ENCODE results near the gene CEMIP.

Gene CEMIP

DNA sequence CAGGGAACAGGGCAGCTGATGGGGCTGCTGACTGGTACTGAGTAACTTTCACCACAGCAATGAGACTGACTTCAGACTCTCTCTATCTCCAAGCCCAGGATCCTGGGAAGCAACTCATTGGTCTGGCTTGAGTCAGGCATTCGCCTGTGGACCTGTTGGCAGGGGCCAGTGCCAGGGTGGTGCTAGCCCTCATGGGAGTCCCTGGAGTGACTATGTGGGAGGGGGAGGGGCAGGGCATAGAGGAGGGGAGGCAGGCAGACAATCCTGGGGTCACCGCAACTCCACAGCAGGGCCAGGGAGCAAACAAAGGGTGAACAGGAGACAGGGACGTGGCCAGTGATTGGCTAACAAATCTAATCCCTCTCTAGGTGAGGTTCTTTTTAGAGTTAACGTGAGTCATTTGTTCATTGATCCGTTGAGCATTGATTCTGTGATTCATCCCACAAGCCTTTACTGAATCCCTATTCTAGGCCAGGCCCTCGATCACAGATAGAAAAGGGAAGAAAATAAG, 71.8 kb downstream of the CEMIP start:
- H3K4me3 ChIP-seq (replicated peaks; ENCODE audit: low read depth, low read length), result no peak overlapping the region
- no peak for DNase-seq (ENCODE audit: extremely low read depth, low read depth)
- TF ChIP-seq, protein P1, sequence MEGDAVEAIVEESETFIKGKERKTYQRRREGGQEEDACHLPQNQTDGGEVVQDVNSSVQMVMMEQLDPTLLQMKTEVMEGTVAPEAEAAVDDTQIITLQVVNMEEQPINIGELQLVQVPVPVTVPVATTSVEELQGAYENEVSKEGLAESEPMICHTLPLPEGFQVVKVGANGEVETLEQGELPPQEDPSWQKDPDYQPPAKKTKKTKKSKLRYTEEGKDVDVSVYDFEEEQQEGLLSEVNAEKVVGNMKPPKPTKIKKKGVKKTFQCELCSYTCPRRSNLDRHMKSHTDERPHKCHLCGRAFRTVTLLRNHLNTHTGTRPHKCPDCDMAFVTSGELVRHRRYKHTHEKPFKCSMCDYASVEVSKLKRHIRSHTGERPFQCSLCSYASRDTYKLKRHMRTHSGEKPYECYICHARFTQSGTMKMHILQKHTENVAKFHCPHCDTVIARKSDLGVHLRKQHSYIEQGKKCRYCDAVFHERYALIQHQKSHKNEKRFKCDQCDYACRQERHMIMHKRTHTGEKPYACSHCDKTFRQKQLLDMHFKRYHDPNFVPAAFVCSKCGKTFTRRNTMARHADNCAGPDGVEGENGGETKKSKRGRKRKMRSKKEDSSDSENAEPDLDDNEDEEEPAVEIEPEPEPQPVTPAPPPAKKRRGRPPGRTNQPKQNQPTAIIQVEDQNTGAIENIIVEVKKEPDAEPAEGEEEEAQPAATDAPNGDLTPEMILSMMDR (IDR thresholded peaks at IDR 0.05; ENCODE audit: low read depth, low read length, missing control alignments), result no peak

DNA sequence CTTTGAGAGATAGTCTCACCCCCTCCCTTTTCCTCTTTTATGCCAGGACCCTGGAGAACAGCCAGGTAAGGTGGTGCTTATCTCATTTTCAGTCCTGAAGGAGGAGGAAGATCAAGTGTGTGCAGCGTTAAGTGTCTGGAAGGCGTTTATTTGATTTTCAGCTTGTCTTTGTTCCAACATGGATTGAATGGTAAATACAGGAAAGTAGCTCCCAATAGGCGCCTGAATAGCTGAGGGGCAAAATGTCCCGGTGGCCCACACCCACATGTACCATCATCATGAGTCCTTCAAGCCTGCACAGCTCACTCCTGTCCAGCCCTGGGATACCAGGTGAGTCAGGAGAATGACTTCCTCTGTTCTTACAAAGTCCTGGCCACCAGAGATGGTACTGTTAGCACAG, 73.5 kb downstream of the CEMIP start:
- no peak overlapping the region for H3K4me3 ChIP-seq (replicated peaks; ENCODE audit: low read depth, low read length)
- no peak for DNase-seq (ENCODE audit: extremely low read depth, low read depth)
- TF ChIP-seq, protein P1 (IDR thresholded peaks at IDR 0.05; ENCODE audit: low read depth, low read length, missing control alignments), result no peak

DNA sequence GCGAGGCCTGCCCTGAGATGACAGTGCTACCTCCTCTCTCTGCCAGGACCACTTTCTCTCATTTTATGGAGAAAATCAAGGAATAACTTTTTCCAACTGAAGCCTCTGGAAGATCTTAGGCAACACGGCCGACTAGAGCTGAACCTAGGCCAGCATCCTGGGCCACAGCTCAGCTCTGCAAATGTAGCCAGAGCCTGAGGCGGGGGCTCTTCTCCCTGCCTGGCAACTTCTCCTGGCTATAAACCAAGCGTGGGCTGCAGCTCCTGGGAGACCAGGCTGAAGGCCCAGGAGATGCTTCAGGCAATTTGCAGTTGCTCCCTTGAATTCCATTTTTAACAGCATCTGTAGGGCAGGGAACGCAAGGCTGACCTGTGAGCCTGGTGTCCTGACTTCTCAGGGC, 74.9 kb downstream of the CEMIP start:
- H3K4me3 ChIP-seq (replicated peaks; ENCODE audit: low read depth, low read length), result no peak overlapping the region
- TF ChIP-seq, protein P1 (IDR thresholded peaks at IDR 0.05; ENCODE audit: low read depth, low read length, missing control alignments), result no peak
- DNase-seq (ENCODE audit: extremely low read depth, low read depth), result no peak

DNA sequence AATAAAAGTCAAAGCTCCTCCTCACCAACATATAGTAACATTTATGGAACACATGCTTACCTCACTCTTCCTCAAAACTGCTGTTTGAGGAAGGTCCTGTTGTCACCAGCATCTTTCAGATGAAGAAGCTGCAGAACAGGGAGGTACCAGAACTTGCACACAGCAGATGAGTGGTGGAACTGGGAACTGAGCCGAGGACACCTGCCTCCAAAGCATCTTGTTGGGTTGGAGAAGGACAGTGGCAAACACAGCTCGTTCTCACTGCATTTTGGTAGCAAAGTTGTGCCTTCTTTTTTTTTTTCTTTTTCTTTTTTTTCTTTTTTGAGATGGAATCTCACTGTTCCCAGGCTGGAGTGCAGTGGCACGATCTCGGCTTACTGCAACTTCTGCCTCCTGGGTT, 76.0 kb downstream of the CEMIP start:
- no peak for DNase-seq (ENCODE audit: extremely low read depth, low read depth)
- TF ChIP-seq, protein P1 (IDR thresholded peaks at IDR 0.05; ENCODE audit: low read depth, low read length, missing control alignments), result no peak
- H3K4me3 ChIP-seq (replicated peaks; ENCODE audit: low read depth, low read length), result no peak overlapping the region

DNA sequence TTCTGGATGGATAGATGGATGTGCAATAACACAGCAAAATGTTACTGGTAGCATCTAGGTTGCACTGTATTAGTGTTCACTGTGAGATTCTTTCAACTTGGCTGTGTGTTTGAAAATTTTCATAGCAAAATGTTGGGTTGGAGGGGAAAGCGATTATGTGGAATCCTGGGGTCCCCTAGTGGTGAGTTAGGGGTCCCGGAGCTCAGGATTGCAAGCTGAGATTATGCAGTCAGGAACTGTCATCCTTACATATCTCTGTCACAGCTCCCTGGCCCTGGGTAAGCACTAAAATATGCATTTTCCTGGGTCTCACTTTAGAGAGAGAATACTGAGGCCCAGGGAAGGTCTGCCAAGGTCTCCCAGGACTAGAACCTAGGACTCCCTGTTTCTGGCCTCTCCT, 77.2 kb downstream of the CEMIP start:
- TF ChIP-seq, protein P1 (IDR thresholded peaks at IDR 0.05; ENCODE audit: low read depth, low read length, missing control alignments), result peak; percentile 54
- no peak overlapping the region for H3K4me3 ChIP-seq (replicated peaks; ENCODE audit: low read depth, low read length)
- no peak for DNase-seq (ENCODE audit: extremely low read depth, low read depth)

DNA sequence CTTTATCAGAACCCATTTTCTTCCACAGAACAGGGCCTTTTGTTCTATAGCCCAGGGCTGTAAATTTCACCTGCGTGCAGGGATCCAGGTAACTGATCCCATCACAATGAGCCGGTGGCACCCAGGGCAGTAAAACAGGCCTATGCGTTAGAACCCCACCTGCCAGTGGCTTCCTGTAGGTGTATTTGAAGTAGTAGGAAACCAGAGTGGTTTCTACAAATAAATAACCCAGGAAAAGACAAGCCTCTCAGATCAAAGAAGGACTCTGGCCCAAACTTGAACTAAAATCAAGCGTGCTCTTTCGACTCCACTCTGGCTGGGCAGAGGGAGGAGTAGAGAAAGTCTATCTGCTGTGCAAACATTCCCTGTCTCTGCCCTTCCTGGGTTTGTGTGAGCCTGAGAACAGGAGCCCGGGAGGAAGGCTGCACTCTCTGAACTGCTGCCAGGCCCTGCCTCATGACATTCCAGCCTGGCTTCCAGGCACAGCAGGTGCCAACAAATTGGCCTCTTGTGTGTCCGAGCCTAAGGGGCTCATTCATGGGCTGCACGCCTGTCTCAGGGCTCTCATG, 77.7 kb downstream of the CEMIP start:
- no peak for DNase-seq (ENCODE audit: extremely low read depth, low read depth)
- H3K4me3 ChIP-seq (replicated peaks; ENCODE audit: low read depth, low read length), result no peak overlapping the region
- TF ChIP-seq, protein P1 (IDR thresholded peaks at IDR 0.05; ENCODE audit: low read depth, low read length, missing control alignments), result no peak

DNA sequence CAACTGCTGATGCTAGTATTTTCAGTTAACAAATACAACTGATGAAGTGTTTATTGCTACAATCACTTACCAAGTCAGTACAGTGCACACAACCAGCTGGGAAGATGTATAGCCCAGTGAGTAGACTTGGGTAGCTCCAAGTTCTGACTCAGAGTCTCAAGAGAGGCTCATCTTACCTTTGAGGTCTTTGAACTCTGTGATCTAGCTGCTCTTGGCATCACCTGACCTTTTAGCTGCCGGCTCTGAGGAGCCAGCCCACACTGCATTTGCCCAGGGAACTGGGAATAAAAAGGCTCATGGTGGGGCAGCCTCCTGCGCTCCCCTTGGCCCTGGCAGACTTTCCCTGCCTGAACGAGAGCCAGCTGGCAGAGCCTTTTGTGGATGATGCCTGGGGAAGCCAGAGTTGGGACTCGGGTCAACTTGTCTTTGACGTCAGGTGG, 82.6 kb downstream of the CEMIP start:
- TF ChIP-seq, protein P1 (IDR thresholded peaks at IDR 0.05; ENCODE audit: low read depth, low read length, missing control alignments), result no peak
- H3K4me3 ChIP-seq (replicated peaks; ENCODE audit: low read depth, low read length), result no peak overlapping the region
- no peak for DNase-seq (ENCODE audit: extremely low read depth, low read depth)
